SK-N-MC (cell line): ENCODE results near the gene RELL1.

Experiments
- DNase-seq: peaks from one replicate; pipeline ENCODE4 v3.0.0-alpha.2; 2011; ENCODE audit warnings: low read depth, low spot score
- H3K27ac ChIP-seq: fragments of 200-600 bp; sonication (generic); 2 replicates; pipeline ENCODE4 v1.5.1; 2016; ENCODE audit warnings: mixed run types
- H3K36me3 ChIP-seq: fragments of 200-600 bp; sonication (generic); 2 replicates; pipeline ENCODE4 v1.6.1; 2017; ENCODE audit warnings: antibody characterized with exemption, low read length, mixed read lengths; ENCODE audit not compliant: insufficient read depth
- H3K4me3 ChIP-seq: fragments of 200-600 bp; sonication (generic); 2 replicates; pipeline ENCODE4 v1.5.1; 2016
- H3K9ac ChIP-seq: fragments of 200-600 bp; sonication (generic); 2 replicates; pipeline ENCODE4 v1.8.0; 2017; ENCODE audit warnings: mixed run types, mixed read lengths; ENCODE audit not compliant: insufficient read length
- H3K9me3 ChIP-seq: fragments of 200-600 bp; sonication (generic); 2 replicates; pipeline ENCODE4 v1.6.1; 2017; ENCODE audit warnings: low read depth, mild to moderate bottlenecking, antibody characterized with exemption, low read length, moderate library complexity, mixed read lengths
- EZH2 ChIP-seq: fragments of 200-600 bp; sonication (generic); IDR thresholded peaks from one replicate; pipeline ENCODE4 v1.6.1; 2017; ENCODE audit warnings: antibody characterized with exemption
- FOXP2 ChIP-seq: optimal IDR thresholded peaks from 2 replicates; pipeline ENCODE3; 2011; ENCODE audit warnings: mild to moderate bottlenecking, moderate library complexity; ENCODE audit not compliant: insufficient read depth; ENCODE audit errors: extremely low read length, control extremely low read depth
- POLR2AphosphoS5 ChIP-seq: IDR thresholded peaks from 2 replicates; pipeline ENCODE4 v1.6.1; 2012; ENCODE audit warnings: mild to moderate bottlenecking, low read depth, low read length, borderline replicate concordance

The RELL1 gene

DNA sequence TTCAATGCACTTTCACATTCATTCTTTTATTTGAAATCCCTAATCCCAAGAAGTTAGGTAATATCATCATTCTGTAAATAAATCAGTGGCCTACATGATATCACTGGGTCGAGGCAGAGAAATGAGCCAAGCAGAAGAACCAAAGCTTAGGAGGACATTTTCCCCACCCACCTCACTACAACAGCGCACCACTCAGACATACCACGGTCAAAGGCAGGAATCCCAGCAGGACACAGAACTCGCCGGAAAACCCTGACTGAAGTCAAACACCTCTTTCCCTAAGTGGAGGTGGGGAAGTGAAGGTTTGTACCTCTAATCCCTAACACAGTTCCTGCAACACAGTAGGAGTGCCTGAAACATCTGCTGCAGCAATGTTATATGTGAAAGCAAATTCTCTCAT lies 21.5 kb downstream of the RELL1 start:
- H3K4me3 ChIP-seq, result no peak overlapping the region
- H3K9ac ChIP-seq, result no peak overlapping the region
- no peak overlapping the region for H3K27ac ChIP-seq
- H3K36me3 ChIP-seq, result no peaks in the 10 kb centered on the region
- DNase-seq, result no peak
- no peaks in the 10 kb centered on the region for H3K9me3 ChIP-seq
- no peak for TF ChIP-seq FOXP2
- no peak for TF ChIP-seq POLR2AphosphoS5
- TF ChIP-seq EZH2, result no peak

DNA sequence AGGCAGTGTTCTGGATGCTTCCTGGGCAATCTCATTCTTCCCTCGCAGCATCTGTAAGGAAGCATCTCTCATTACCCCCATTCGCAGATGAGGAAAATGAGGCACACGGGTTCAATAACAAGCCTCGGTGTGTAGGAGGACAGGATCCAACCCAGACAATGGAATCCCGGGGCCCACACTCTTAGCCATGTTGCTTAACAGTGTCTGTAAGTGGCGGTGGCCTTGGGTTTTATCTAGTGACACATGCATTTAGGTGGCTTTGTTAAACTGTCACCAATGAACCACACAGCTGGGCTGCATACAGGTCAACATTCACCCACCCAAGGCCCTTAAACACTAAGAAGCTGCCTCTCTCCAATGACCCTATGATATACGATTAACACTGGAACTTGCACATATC lies 22.6 kb downstream of the RELL1 start:
- no peak for DNase-seq
- H3K9ac ChIP-seq, result no peak overlapping the region
- no peaks in the 10 kb centered on the region for H3K9me3 ChIP-seq
- no peaks in the 10 kb centered on the region for H3K36me3 ChIP-seq
- H3K27ac ChIP-seq, result no peak overlapping the region
- no peak for TF ChIP-seq POLR2AphosphoS5
- no peak for TF ChIP-seq EZH2
- no peak for TF ChIP-seq FOXP2
- no peak overlapping the region for H3K4me3 ChIP-seq

DNA sequence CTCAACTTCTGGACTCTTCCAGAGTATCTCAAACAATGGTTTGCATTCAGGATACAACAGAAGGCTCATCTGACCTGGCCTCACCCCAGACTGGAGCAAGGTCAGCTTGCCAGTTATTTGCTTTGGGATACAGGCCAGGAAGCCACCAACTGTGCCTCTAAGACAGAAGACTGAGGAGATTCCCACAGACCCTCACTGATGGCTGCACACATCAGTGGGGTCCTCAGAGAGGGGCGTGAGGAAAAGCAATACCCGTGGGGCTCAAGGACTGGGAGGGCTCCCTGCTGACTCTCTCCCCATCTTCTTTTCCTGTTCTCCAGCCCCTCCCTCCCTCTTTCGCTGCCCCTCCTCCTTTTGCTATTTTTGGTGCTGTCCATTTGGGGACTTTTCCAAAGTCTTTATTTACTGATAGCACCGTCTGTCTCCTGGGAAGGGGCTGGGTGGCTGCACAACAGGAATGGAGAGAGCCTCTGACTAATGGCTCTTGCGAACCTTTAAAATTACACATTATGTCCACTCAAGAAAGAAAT lies 23.2 kb downstream of the RELL1 start:
- no peaks in the 10 kb centered on the region for H3K36me3 ChIP-seq
- no peak overlapping the region for H3K4me3 ChIP-seq
- DNase-seq, result no peak
- TF ChIP-seq EZH2 (no peak), FOXP2 (no peak), POLR2AphosphoS5 (no peak)
- no peaks in the 10 kb centered on the region for H3K9me3 ChIP-seq
- no peak overlapping the region for H3K27ac ChIP-seq
- H3K9ac ChIP-seq, result no peak overlapping the region

DNA sequence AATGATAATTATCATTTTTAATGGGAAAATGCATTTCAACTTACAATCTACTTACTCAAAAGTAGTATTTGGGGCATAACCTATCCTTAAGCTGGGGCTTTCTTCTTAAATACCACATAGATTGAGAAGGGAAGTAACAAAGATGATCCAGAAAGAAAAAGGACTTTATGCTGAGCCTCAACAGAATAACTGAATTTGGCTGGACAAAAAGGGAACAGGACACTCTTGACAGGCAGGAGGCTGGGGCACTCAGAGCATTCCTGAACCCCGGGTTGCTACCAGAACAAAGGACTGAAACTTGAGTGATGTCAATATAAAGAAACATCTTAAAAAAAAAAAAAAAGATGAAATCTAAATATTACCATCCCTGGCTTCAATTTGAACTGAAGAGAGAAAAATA lies 23.9 kb downstream of the RELL1 start:
- no peak for DNase-seq
- Histone ChIP-seq H3K9ac (no peak overlapping the region), H3K36me3 (no peaks in the 10 kb centered on the region), H3K4me3 (no peak overlapping the region), H3K27ac (no peak overlapping the region), H3K9me3 (no peaks in the 10 kb centered on the region)
- TF ChIP-seq FOXP2 (no peak), POLR2AphosphoS5 (no peak), EZH2 (no peak)

DNA sequence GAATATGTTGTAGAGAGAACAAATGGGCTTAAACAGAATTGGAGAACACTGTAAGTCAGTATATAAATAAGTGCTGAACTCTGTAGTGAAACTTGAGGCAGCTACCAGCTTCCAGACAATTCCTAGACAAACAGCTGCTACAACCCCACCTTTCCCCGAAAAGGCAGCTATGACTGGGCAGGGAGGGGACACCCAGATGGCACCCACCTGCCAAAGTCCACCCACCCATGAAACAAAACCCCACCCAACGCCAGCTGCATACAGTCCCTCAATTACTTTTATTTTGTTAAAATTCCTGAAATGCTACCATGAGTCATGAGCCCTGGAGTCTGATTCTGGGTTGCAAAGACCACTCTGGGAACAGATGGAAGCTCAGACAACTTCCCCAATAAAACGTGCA lies 24.4 kb downstream of the RELL1 start:
- H3K9ac ChIP-seq, result no peak overlapping the region
- TF ChIP-seq POLR2AphosphoS5 (no peak), EZH2 (no peak), FOXP2 (no peak)
- no peaks in the 10 kb centered on the region for H3K36me3 ChIP-seq
- H3K4me3 ChIP-seq, result no peak overlapping the region
- DNase-seq, result no peak
- no peaks in the 10 kb centered on the region for H3K9me3 ChIP-seq
- no peak overlapping the region for H3K27ac ChIP-seq

DNA sequence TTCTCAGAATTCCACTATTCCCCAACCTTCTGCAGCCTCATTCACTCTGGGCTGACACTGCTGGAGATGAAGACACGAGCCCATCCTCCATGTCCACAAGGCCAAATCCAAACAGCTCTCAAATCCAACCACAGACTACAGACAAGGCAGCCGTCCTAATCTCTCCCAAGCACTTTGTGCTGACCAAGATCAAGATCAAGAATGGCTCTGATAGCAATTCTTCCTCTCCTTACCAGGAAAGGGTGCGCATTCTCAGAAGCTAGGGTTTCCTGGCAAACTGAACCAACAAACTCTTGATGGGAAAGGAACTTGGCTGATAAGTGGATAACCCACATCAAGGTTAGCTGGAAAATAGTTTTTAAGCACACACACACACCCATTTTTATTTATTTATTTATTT lies 26.5 kb downstream of the RELL1 start:
- H3K9ac ChIP-seq, result no peak overlapping the region
- no peaks in the 10 kb centered on the region for H3K9me3 ChIP-seq
- no peak for DNase-seq
- H3K27ac ChIP-seq, result no peak overlapping the region
- no peak for TF ChIP-seq POLR2AphosphoS5
- H3K36me3 ChIP-seq, result no peaks in the 10 kb centered on the region
- H3K4me3 ChIP-seq, result no peak overlapping the region

DNA sequence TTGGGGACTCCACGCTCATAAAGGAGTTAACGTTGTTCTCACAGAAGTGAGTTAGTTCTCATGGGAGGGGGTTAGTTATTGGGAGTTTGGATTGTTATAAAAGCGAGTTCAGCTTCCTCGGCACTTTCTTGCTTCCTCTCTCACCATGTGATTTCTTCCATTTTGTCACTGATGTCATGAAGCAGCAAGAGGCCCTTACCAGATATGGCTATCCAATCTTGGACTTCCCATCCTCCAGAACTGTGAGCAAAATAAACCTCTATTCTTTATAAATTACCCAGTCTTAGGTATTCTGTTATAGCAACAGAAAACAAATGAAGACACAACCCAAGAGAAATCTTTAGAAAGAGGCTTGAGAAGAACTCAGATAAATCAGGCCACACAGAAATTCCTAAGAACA lies 29.5 kb downstream of the RELL1 start:
- H3K36me3 ChIP-seq, result no peaks in the 10 kb centered on the region
- H3K4me3 ChIP-seq, result no peak overlapping the region
- no peak overlapping the region for H3K27ac ChIP-seq
- no peak for DNase-seq
- no peak for TF ChIP-seq FOXP2
- no peak for TF ChIP-seq POLR2AphosphoS5
- no peak for TF ChIP-seq EZH2
- H3K9me3 ChIP-seq, result no peaks in the 10 kb centered on the region
- no peak overlapping the region for H3K9ac ChIP-seq

DNA sequence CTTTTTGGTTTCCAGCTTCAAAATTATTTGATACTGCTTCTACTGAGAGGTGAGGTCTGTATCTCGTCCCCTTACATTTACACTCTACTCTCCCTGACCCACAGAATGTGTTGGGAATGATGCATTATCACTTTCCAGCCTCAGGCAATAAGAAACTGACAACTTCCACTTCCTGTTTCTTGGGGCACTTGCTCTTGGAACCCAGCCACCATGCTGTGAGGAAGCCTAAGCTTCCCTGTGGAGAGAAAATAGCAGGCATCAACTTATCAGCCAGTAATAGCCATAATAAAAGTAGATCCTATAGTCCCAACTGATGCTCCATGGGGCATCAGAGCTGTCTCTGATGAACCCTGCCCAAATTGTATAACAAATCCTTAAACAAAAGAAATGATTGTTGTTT lies 32.6 kb downstream of the RELL1 start:
- no peak for TF ChIP-seq EZH2
- H3K9ac ChIP-seq, result no peak overlapping the region
- no peaks in the 10 kb centered on the region for H3K9me3 ChIP-seq
- DNase-seq, result no peak
- no peak overlapping the region for H3K4me3 ChIP-seq
- no peak overlapping the region for H3K27ac ChIP-seq
- no peaks in the 10 kb centered on the region for H3K36me3 ChIP-seq

DNA sequence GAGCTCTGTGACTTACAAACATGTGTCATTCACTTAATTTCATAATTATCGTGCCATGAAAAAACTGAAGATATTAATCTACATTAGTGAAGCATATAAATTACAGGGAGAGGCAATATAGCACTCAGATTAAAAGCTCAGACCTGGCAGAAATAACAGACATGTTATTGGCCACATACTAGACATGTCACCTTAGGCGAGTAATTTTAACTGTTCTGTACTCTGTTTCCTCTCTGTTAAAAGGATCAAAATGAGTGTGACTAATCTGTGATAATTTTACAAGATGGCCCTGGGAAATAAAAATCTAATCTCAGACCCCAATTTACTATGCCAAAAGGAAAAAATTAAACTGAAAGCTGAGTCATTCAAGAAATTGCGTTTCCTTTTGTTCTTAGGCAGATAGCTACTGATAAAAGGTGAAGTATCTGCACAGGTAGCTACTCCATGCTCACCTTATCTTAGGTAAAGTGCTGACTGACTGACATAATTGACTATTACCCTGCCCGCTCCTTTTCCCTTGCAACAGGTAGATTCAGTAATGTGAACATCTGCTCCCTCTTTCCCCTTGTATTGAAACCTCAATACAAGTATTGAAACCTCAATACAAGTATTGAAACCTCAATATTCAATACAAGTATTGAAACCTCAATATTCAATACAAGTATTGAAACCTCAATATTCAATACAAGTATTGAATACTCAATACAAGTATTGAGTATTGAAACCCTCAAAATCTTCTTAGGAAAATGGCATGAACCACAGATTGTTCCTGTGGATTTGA lies 33.2 kb downstream of the RELL1 start:
- DNase-seq, result no peak
- no peak overlapping the region for H3K9ac ChIP-seq
- H3K4me3 ChIP-seq, result no peak overlapping the region
- no peaks in the 10 kb centered on the region for H3K36me3 ChIP-seq
- no peak overlapping the region for H3K27ac ChIP-seq
- TF ChIP-seq EZH2 (no peak), POLR2AphosphoS5 (no peak), FOXP2 (no peak)
- H3K9me3 ChIP-seq, result no peaks in the 10 kb centered on the region
